Activated T-helper 1 cell treated with anti-CD3 and anti-CD28 coated beads, Interleukin-2, amount 50 U/mL, for 16 hours (primary cell): ENCODE measurements around the gene GOLGA6L2.
"Not testable (repeated sequence)": the region's sequence is repeated elsewhere in the genome, so short reads cannot be mapped to it uniquely, and the experiment has no call there.

Source experiments
- DNase-seq, 2 donors: peaks; one replicate each; pipeline ENCODE4 v3.0.0-alpha.2; 2020; ENCODE audit warnings: low read depth in 1 of 2, low spot score in 1 of 2

The GOLGA6L2 gene, protein sequence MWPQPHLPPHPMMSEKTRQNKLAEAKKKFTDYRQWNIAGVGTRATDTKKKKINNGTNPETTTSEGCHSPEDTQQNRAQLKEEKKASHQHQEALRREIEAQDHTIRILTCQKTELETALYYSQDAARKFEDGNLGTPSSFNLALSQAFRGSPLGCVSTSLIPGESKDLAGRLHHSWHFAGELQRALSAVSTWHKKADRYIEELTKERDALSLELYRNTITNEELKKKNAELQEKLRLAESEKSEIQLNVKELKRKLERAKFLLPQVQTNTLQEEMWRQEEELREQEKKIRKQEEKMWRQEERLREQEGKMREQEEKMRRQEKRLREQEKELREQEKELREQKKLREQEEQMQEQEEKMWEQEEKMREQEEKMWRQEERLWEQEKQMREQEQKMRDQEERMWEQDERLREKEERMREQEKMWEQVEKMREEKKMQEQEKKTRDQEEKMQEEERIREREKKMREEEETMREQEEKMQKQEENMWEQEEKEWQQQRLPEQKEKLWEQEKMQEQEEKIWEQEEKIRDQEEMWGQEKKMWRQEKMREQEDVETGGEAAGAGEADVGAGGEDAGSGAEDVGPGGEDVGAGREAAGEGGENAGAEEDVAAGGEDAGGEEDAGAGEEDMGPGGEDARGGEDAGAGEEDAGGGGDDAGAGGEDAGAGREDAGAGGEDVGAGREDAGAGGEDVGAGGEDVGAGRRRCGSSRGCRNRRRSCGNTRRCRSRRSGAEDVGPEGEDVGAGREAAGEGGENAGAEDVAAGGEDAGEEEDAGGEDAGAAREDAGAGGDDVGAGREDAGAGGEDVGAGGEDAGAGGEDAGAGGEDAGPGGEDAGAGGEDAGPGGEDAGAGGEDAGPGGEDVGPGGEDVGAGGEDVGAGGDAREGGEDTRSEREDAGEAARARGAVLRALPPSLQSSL

DNA sequence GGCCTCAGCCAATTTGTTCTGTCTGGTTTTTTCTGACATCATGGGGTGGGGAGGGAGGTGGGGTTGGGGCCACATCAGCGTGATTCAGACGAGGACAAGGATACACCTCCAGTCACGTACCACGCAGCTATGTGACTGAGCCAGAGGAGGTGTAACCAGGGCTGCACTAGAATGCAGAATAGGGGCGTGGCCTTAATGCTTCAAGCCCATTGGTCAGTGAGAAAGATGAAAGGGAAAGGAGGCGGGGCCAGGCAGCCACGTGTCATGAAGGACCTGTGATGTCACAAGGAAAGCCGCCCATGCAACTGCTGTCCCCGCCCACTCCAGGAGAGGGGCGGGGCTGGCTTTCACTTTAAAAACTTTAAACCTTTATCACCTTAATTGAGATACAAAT, at the start of gene GOLGA6L2:
Gene GOLGA6L2 (minus strand): TSS at position 137 of the 394 bp plus-strand sequence. CDS start 62 bp downstream, at position 75.
- DNase-seq, result no peak

- DNase-seq, result no peak
Observed at GRCh38 chr15:23484870-23485269, 37.8 kb upstream of the GOLGA6L2 start.

GRCh38 chr15:23483821-23484299, 36.8 kb upstream of the GOLGA6L2 start:
- DNase-seq, result no peak

DNA sequence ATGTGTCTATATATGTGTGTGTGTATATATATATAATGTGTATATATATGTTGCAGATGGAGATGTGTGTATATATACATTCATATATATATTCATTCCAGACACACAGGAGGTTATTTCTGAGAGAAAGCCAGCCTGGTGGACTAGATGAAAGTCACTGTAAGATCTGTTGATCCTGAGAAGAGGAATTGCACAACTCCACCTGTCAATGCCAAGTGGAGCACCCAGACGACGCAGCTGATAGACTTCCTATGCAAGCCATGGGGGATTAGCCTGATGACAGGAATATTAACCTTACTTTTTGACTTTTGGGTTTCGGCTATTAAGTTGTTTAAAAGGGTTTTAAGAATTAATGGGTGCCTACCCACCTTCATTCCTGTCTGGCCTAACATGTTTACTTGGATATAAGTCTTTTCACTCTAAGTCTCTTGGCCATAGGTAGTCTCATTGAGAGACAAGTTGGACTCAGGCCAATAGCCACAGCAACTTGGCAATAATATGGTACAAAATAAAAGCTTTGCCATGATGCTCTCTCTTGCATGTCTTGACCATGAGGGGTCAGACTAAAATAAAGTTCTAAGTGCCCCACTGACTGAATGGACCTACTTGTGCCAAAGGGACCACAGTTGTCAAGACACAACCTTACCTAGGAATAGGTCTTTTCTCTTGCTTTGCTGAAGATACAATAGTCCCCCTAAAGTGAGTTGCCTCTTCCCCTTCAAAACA, 35.9 kb upstream of the GOLGA6L2 start:
- no peak for DNase-seq

DNA sequence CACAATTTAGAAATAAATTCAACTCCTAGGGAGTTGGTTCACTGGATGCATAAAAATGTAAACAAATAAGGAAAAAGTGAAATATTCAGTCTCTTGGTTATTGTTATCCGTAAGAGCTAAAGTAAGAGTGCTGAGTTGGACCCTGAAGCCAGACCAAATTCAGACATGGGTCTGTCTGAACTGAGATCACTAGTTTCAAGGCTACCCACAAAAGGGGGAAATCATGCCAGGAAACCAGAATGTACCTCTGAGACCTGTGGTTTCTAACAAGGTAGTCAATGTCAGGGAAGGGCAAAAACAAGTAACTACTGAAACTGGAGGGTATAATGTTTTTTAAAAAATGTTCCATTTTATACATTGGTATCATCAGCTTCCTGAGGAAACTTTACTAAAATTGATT, 35.2 kb upstream of the GOLGA6L2 start:
- no peak for DNase-seq

DNA sequence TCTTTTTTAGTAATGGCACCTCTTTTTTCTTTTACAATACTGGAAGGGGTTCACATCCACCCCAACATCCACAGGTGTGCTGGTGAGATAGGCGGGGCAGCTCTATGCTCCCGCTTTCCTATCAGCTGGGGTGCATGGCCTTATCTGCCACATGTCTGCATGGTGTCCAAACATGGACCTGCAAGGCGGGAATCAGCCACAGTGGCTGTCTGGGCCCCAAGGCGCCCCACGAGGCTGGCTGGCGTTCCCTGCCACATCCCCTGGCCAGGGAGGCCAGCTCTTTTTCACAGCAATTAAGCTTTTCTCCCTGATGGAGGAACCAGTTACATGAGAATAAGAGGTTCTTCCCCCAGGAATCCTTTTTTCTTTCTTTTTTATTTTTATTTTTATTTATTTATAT, 30.9 kb upstream of the GOLGA6L2 start:
- DNase-seq, result no peak

DNA sequence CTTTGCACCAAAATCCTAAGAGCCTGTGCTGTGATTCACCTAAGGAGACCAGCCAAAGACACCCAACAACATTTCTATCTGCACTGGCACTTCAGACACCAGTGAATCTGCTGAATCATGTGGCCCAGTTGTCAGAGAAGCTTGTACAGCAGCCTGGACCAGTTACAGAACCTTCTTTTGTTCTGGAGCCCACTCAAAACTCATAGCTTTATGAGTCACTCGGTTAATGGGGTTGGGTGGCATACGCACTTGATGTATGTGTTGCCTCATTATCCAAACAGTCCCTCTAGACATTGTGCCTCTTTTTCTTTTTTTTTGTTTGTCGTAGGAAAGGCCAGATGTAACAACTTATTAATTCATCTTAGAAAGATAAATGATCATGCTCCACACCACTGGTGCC, 25.6 kb upstream of the GOLGA6L2 start:
- DNase-seq, result no peak

DNA sequence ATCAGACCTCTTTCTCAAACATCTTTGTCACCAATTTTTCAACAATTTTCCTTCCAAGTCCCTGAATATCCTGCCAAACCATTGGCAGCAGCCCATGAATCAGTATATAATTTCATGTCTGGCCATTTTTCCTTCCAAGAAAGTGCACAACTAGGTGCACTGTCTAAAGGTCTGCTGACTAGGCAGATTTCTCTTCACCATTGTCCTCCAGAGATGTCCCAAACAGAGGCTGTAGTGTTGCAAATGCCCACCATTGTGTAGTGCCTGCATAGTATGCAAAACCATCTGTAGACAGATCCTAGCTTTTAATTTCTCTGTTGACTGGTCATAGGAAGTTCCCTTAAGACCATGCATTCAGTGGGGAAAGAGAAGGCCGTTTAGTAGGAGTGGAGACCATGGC, 25.0 kb upstream of the GOLGA6L2 start:
- no peak for DNase-seq

GRCh38 chr15:23467110-23467600, 20.1 kb upstream of the GOLGA6L2 start:
- DNase-seq, result no peak

DNA sequence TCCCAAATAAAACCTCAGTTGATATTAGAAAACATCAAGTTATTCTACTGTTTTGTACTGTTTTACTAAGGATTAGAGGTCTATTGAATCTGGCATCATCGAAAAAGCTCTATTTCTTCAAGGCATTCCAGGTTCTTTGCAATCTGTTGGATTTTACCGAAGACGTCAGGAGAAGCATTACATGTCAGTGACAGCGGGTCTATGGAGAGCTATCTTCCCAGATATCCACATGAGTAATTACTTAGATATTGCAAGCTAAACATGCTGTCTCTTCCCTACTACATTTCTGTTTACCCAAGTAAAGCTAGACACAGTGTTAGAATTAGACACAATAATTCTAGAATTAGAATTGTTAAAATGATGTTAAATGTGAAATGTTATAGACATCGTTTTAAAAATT, 10.8 kb upstream of the GOLGA6L2 start:
- no peak for DNase-seq

- no peak for DNase-seq
Observed at GRCh38 chr15:23446215-23447106, 582 bp downstream of the GOLGA6L2 start.

GRCh38 chr15:23444269-23444668, 2.8 kb downstream of the GOLGA6L2 start:
- DNase-seq, result no peak

DNA sequence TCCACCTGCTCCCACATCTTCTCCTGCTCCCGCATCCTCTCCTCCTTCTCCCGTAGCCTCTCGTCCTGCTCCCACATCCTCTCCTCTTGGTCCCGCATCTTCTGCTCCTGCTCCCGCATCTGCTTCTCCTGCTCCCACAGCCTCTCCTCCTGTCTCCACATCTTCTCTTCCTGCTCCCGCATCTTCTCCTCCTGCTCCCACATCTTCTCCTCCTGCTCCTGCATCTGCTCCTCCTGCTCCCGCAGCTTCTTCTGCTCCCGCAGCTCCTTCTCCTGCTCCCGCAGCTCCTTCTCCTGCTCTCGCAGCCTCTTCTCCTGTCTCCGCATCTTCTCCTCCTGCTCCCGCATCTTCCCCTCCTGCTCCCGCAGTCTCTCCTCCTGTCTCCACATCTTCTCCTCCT, 5.8 kb downstream of the GOLGA6L2 start:
- DNase-seq, result no peak

GRCh38 chr15:23440596-23440995, 6.4 kb downstream of the GOLGA6L2 start:
- no peak for DNase-seq

- no peak for DNase-seq
Observed at GRCh38 chr15:23439513-23439912, 7.5 kb downstream of the GOLGA6L2 start.

- no peak for DNase-seq
Observed at GRCh38 chr15:23438816-23439466, 8.1 kb downstream of the GOLGA6L2 start.

DNA sequence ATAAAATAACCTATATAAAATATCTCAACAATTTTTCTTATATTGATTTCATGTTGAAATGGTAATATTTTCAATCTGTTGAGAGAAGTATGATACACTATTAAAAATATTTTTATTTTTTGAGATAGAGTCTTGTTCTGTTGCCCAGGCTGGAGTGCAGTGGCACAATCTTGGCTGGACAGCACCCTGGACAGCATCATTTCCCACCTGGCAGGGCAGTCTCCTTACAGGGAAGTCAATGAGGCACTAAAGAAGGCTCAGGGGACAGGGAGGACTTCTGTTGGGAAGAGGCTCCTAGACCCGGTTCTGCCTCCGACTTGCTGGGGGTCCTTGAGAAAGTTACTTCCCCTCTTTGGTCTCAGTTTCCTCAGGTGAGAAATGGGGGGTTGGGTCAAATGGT, 9.4 kb downstream of the GOLGA6L2 start:
- no peak for DNase-seq

- no peak for DNase-seq
Observed at GRCh38 chr15:23437146-23437545, 9.9 kb downstream of the GOLGA6L2 start.

DNA sequence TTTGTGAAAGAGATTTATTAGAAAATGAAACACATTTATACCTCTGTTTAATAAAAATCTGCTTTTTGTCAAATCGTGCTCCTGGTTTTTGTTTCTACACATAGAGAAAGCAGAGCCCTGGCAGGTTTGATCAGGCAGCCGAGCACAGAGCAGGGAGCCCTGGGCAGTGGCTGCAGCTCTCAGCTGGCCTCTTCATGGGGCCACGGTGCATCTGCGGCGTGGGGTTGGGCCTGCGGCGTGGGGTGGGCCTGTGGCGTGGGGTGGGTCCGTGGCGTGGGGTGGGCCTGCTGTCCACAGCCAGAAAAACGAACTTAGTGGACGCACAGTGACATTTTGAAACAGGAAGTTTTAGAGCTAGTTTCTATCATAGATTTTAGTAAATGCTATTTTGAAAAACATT, 10.6 kb downstream of the GOLGA6L2 start:
- DNase-seq, result no peak

DNA sequence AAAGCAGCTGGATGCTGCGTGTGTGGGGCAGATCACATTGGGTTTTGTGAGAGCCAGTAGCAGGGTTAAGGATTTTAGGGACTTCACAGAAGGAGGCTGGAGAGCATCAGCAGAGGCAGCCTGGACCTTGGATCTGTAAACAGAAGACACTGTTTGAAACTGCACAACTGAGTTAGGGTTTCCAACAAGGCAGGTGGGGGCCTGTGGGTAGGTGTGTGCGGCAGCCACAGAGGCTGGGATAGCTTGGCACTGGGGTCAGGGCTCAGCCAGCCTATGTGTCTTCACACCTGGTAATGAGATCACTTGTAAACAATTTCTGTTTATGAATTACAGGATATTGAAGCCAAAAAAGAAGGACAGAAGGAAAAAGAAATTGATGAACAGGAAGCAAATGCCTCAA, 12.3 kb downstream of the GOLGA6L2 start:
- DNase-seq, result not testable (repeated sequence)
